Mucosa of descending colon (tissue), 3 donors: Measurements from ENCODE around the gene RALGAPA1. TPM values are rescaled to one million over a fixed set of nuclear protein-coding genes. Genes with fewer than 3 reads are reported as not detected.

Source experiments
- ATAC-seq: fragments of 200-7000 bp; cut with Tn5 transposase; one replicate; pipeline ENCODE4 v1.9.1; 2020; ENCODE audit warnings: mild to moderate bottlenecking, moderate library complexity
- DNase-seq, 3 donors: peaks; one replicate each; pipeline ENCODE4 v3.0.0-alpha.2; 2020
- H3K36me3 ChIP-seq: fragments of 200-600 bp; one replicate; pipeline ENCODE4 v1.8.0; 2021; ENCODE audit warnings: low read depth, mild to moderate bottlenecking
- H3K4me1 ChIP-seq: fragments of 200-600 bp; one replicate; pipeline ENCODE4 v1.8.0; 2021; ENCODE audit warnings: low read depth, mild to moderate bottlenecking
- H3K4me3 ChIP-seq: fragments of 200-600 bp; one replicate; pipeline ENCODE4 v1.8.0; 2021; ENCODE audit warnings: mild to moderate bottlenecking
- H3K9me3 ChIP-seq: fragments of 200-600 bp; one replicate; pipeline ENCODE4 v1.8.0; 2021; ENCODE audit warnings: mild to moderate bottlenecking
- CTCF ChIP-seq: fragments of 200-600 bp; IDR thresholded peaks from one replicate; pipeline ENCODE4 v1.8.0; 2022; ENCODE audit warnings: antibody characterized with exemption, mild to moderate bottlenecking
- intact Hi-C, 2 donors: fragments of 100-400 bp; cut with DNase I in 1 of 2; cut with micrococcal nuclease in 1 of 2; formaldehyde crosslinking; loops; one replicate each; pipeline versions ENCODE4 v1.11.0 to v1.11.1; 2022; cut with DNase I, micrococcal nuclease
- total RNA-seq, 3 donors: library from RNA; stranded (reverse); fragmentation: NEBNext Ultra II Directional in 2 of 3; extraction: Animal tissue kit (Norgen Biotek cat#: 25700) in 2 of 3; gene quantifications; one replicate each; pipeline versions ENCODE4 v1.2.1 to v1.2.4, GENCODE V29; 2021 to 2023
- donor health status: DM: no; HTN: no; CAD: no; lungs with moderate emphysema.
- donor health status: DM: no; HTN: no; CAD: no.
- donor health status: DM: no; HTN: yes; CAD: no.

The RALGAPA1 gene
- total RNA-seq, 3 donors from 2014 or later = 64.4 to 92.1 (median 90.6) TPM

DNA sequence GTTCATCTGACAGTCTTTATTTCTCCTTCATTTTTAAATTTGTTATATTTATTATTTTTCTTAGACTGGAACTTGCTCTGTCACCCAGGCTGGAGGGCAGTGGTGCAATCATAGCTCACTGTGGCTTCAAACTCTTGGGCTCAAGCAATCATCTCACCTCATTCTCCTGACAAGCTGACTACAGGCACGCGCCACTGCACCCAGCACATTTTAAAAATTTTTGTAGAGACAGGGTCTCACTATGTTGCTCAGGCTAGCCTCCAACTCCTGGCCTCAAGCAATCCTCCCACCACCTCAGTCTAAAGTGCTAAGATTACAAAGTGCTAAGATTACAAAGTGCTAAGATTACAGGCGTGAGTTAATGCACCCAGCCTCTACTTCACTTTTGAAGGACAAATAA lies 96.6 kb downstream of the RALGAPA1 start:
- H3K4me1 ChIP-seq = no peaks in the 10 kb centered on the region
- ATAC-seq (no peak), DNase-seq (no peak)
- no peak overlapping the region for H3K4me3 ChIP-seq
- TF ChIP-seq CTCF = no peak
- intact Hi-C loops = no loop called here
- no peaks in the 10 kb centered on the region for H3K9me3 ChIP-seq
- H3K36me3 ChIP-seq = peaks cover 10% of the 10 kb centered on the region

DNA sequence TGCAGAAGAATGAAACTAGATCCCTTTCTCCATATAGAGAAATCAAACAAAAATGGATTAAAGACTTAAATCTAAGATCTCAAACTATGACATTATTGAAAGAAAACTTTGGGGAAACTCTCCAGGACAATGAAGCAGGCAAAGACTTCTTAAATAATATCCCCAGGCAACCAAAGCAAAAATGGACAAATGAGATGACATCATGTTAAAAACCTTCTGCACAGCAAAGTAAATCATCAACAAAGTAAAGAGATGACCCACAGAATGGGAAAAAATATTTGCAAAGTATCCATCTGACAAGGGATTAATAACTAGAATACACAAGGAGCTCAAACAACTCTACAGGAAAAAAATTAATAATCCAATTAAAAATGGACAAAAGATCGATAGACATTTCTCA lies 101.0 kb downstream of the RALGAPA1 start:
- H3K4me3 ChIP-seq = no peak overlapping the region
- H3K9me3 ChIP-seq = no peaks in the 10 kb centered on the region
- no peaks in the 10 kb centered on the region for H3K4me1 ChIP-seq
- ATAC-seq (no peak), DNase-seq (no peak)
- no peak for TF ChIP-seq CTCF
- intact Hi-C loops = no loop called here
- no peaks in the 10 kb centered on the region for H3K36me3 ChIP-seq

- no peak for TF ChIP-seq CTCF
- Histone ChIP-seq H3K36me3 (no peaks in the 10 kb centered on the region), H3K4me1 (no peaks in the 10 kb centered on the region), H3K4me3 (no peak overlapping the region), H3K9me3 (no peaks in the 10 kb centered on the region)
- DNase-seq (no peak), ATAC-seq (no peak)
- intact Hi-C loops = no loop called here
Measured at GRCh38 chr14:35705636-35706035, 103.5 kb downstream of the RALGAPA1 start.

- no peak for DNase-seq
- intact Hi-C loops = no loop called here
- no peaks in the 10 kb centered on the region for H3K9me3 ChIP-seq
- no peak overlapping the region for H3K4me3 ChIP-seq
- ATAC-seq = no peak
- H3K36me3 ChIP-seq = no peaks in the 10 kb centered on the region
- no peaks in the 10 kb centered on the region for H3K4me1 ChIP-seq
- TF ChIP-seq CTCF = no peak
Measured at GRCh38 chr14:35704793-35705493, 104.2 kb downstream of the RALGAPA1 start.

DNA sequence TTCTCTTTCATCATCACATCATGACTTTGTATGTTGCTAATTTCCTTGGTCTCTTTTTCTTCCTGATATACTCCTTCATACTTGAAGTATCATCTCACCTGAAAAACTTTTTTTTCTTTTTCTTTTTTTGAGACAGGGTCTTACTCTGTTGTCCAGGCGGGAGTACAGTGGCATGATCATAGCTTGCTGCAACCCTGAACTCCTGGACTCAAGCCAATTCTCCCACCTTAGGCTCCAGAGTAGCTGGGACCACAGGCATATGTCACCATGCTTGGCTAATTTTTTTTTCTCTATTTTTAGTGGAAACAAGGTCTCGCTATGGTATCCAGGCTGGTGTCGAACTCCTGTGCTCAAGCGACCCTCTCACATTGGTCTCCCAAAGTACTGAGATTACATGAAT lies 107.6 kb downstream of the RALGAPA1 start:
- ATAC-seq = no peak
- no peaks in the 10 kb centered on the region for H3K4me1 ChIP-seq
- intact Hi-C loops = no loop called here

More for the DNA sequence above, 107.6 kb downstream of the RALGAPA1 start:
- no peak for TF ChIP-seq CTCF
- DNase-seq = no peak
- Histone ChIP-seq H3K36me3 (no peaks in the 10 kb centered on the region), H3K9me3 (no peaks in the 10 kb centered on the region), H3K4me3 (no peak overlapping the region)
